Hypothalamus (tissue), 51 donors: Measurements from ENCODE around the gene KLF6.

Source experiments
- DNase-seq, 51 donors: peaks; one replicate each; lab custom pipeline; 2025; lab: John Stamatoyannopoulos, UW

Gene KLF6

GRCh38 chr10:3790272-3790671 is 5.3 kb upstream of the KLF6 start:
- no peak for DNase-seq

GRCh38 chr10:3789621-3790020 is 4.6 kb upstream of the KLF6 start:
- no peak for DNase-seq

- no peak for DNase-seq
Observed at GRCh38 chr10:3787816-3788215, 2.8 kb upstream of the KLF6 start.

- DNase-seq: no peak
Observed at GRCh38 chr10:3787016-3787400, 2.0 kb upstream of the KLF6 start.

GRCh38 chr10:3786295-3787015 is 1.4 kb upstream of the KLF6 start:
- DNase-seq: peak in 7 of 51 donors; percentile 18 to 44 (median 31)

- DNase-seq: peak in 13 of 51 donors; percentile 33 to 79 (median 53)
Observed at GRCh38 chr10:3785851-3786271, 852 bp upstream of the KLF6 start.

GRCh38 chr10:3785251-3785850 is 342 bp upstream of the KLF6 start:
- peak; percentile 82 to 99 (median 97) for DNase-seq

GRCh38 chr10:3783682-3784432 is 1.2 kb downstream of the KLF6 start:
- peak in 18 of 51 donors; percentile 21 to 86 (median 40) for DNase-seq

GRCh38 chr10:3783316-3783681 is 1.7 kb downstream of the KLF6 start:
- DNase-seq: peak in 21 of 51 donors; percentile 24 to 77 (median 42)

GRCh38 chr10:3782451-3783315 is 2.3 kb downstream of the KLF6 start:
- DNase-seq: peak in 34 of 51 donors; percentile 22 to 86 (median 52)

GRCh38 chr10:3782146-3782450 is 2.9 kb downstream of the KLF6 start:
- DNase-seq: no peak

- peak in 6 of 51 donors; percentile 15 to 27 (median 22) for DNase-seq
Observed at GRCh38 chr10:3781468-3782145, 3.4 kb downstream of the KLF6 start.

- DNase-seq: no peak
Observed at GRCh38 chr10:3780771-3781467, 4.1 kb downstream of the KLF6 start.

- no peak for DNase-seq
Observed at GRCh38 chr10:3780021-3780770, 4.8 kb downstream of the KLF6 start.

GRCh38 chr10:3779158-3779741 is 5.8 kb downstream of the KLF6 start:
- DNase-seq: no peak

- DNase-seq: no peak
Observed at GRCh38 chr10:3778692-3779157, 6.3 kb downstream of the KLF6 start.

GRCh38 chr10:3777981-3778691 is 6.9 kb downstream of the KLF6 start:
- no peak for DNase-seq
